GM12878 (cell line): ENCODE results near the gene GTPBP3. TPM values are rescaled to one million over a fixed set of nuclear protein-coding genes. Genes with fewer than 3 reads are reported as not detected.
A peak's percentile ranks its signal among the peaks of the same experiment; 100 is the strongest.

Source experiments
- ATAC-seq: fragments of 200-7000 bp; cut with Tn5 transposase; 3 replicates; pipeline ENCODE4 v1.9.1; 2020; ENCODE audit warnings: mild to moderate bottlenecking, moderate library complexity
- BruUV-seq: library from RNA; stranded (reverse); fragments of 400-500 nt; replicated peaks from 2 replicates; lab custom pipeline; 2021; lab: Mats Ljungman, UMichigan
- CTCF ChIA-PET: fragments of 300-600 bp; sonication (Branson Sonifier 250); formaldehyde crosslinking; extraction: SDS; loops from one replicate; lab custom pipeline; 2021; ENCODE audit warnings: inconsistent platforms; lab: Yijun Ruan, JAX
- POLR2A ChIA-PET: fragments of 350-600 bp; formaldehyde crosslinking; extraction: SDS; loops from one replicate; lab custom pipeline; 2021; ENCODE audit warnings: inconsistent platforms; lab: Charles Lee
- RAD21 ChIA-PET: fragments of 300-600 bp; sonication (Branson Sonifier 250); formaldehyde crosslinking; loops from one replicate; lab custom pipeline; 2023; ENCODE audit warnings: antibody characterized with exemption; ENCODE audit not compliant: unreplicated experiment; lab: Charles Lee
- SMC1A ChIA-PET: fragments of 300-600 bp; sonication (Branson Sonifier 250); formaldehyde crosslinking; loops from one replicate; lab custom pipeline; 2023; ENCODE audit not compliant: unreplicated experiment, uncharacterized antibody; lab: Charles Lee
- DNase-seq: peaks from one replicate; pipeline ENCODE4 v3.0.0-alpha.2; 2011; ENCODE audit warnings: low read depth, low spot score
- FAIRE-seq: peaks from 3 replicates; lab custom pipeline; 2011; peaks lifted over from hg19 to GRCh38; lab: Jason Lieb, UNC
- H2AFZ ChIP-seq: 2 replicates; pipeline ENCODE4 v1.6.0; 2011; ENCODE audit warnings: low read depth, low read length, control low read depth; ENCODE audit not compliant: control insufficient read depth
- H3K27ac ChIP-seq: 2 replicates; pipeline ENCODE4 v1.5.1; 2011; ENCODE audit warnings: control low read depth; ENCODE audit not compliant: control insufficient read depth, insufficient read depth
- H3K27me3 ChIP-seq, 2 experiments: replicated peaks in 1 of 2; 2 replicates each; pipeline versions ENCODE4 v1.6.0 to v1.6.1; 2011; ENCODE audit warnings: low read length in 1 of 2; ENCODE audit not compliant: control insufficient read depth in 2 of 2, insufficient read depth in 2 of 2
- H3K36me3 ChIP-seq, 2 experiments: 2 replicates each; pipeline ENCODE4 v1.5.1; 2011; ENCODE audit warnings: low read length in 1 of 2; ENCODE audit not compliant: control insufficient read depth in 2 of 2, insufficient read depth in 2 of 2
- H3K4me1 ChIP-seq: 2 replicates; pipeline ENCODE4 v1.6.1; 2011; ENCODE audit warnings: mild to moderate bottlenecking, low read length, moderate library complexity, mixed read lengths; ENCODE audit not compliant: control insufficient read depth, insufficient read depth
- H3K4me2 ChIP-seq: 2 replicates; pipeline ENCODE4 v1.6.0; 2011; ENCODE audit warnings: control low read depth; ENCODE audit not compliant: control insufficient read depth, insufficient read depth
- H3K4me3 ChIP-seq: fragments of 200-600 bp; sonication (generic); 2 replicates; pipeline ENCODE4 v1.5.1; 2016
- H3K79me2 ChIP-seq: 2 replicates; pipeline ENCODE4 v1.6.0; 2011; ENCODE audit warnings: low read length; ENCODE audit not compliant: control insufficient read depth, insufficient read depth
- H3K9ac ChIP-seq: 2 replicates; pipeline ENCODE4 v1.8.0; 2011; ENCODE audit warnings: low read length, control low read depth, mixed read lengths; ENCODE audit not compliant: control insufficient read depth, insufficient read depth
- H3K9me3 ChIP-seq: replicated peaks from 3 replicates; pipeline ENCODE4 v1.5.1; 2011; ENCODE audit warnings: mild to moderate bottlenecking, low read length; ENCODE audit not compliant: control insufficient read depth, insufficient read depth
- H4K20me1 ChIP-seq: 2 replicates; pipeline ENCODE4 v1.6.0; 2011; ENCODE audit not compliant: control insufficient read depth, insufficient read depth
- BHLHE40 ChIP-seq, 2 experiments: fragments of 450-650 bp in 1 of 2; IDR thresholded peaks; 2 replicates each; pipeline ENCODE4 v1.6.1; 2011 to 2017; ENCODE audit warnings: low read depth in 2 of 2, borderline replicate concordance in 1 of 2, improper control_type of control experiment in 1 of 2, low read length in 1 of 2, mild to moderate bottlenecking in 1 of 2
- DPF2 ChIP-seq: fragments of 450-650 bp; IDR thresholded peaks from 2 replicates; pipeline ENCODE4 v1.6.1; 2017; ENCODE audit warnings: mild to moderate bottlenecking
- GATAD2B ChIP-seq: fragments of 450-650 bp; conservative IDR thresholded peaks from 2 replicates; pipeline ENCODE4 v1.6.1; 2017; ENCODE audit warnings: low read depth, mild to moderate bottlenecking, moderate library complexity
- HDAC2 ChIP-seq: fragments of 200-600 bp; sonication (generic); IDR thresholded peaks from 2 replicates; pipeline ENCODE4 v1.6.1; 2017
- KLF5 ChIP-seq: fragments of 450-650 bp; IDR thresholded peaks from 2 replicates; pipeline ENCODE4 v1.6.1; 2014; ENCODE audit warnings: mild to moderate bottlenecking; ENCODE audit not compliant: partially characterized antibody
- MEF2B ChIP-seq: fragments of 450-650 bp; IDR thresholded peaks from 2 replicates; pipeline ENCODE4 v1.6.1; 2018; ENCODE audit warnings: mild to moderate bottlenecking, moderate library complexity; ENCODE audit not compliant: partially characterized antibody, poor library complexity, severe bottlenecking
- RAD21 ChIP-seq: IDR thresholded peaks from 2 replicates; pipeline ENCODE4 v1.6.1; 2011; ENCODE audit warnings: mild to moderate bottlenecking, low read depth, low read length, moderate library complexity; ENCODE audit not compliant: insufficient read depth
- SMC3 ChIP-seq: IDR thresholded peaks from 2 replicates; pipeline ENCODE4 v1.6.1; 2011; ENCODE audit warnings: low read length, improper control_type of control experiment, borderline replicate concordance
- TCF12 ChIP-seq: IDR thresholded peaks from 2 replicates; pipeline ENCODE4 v1.6.1; 2011; ENCODE audit warnings: low read depth, mild to moderate bottlenecking, low read length
- WRNIP1 ChIP-seq: IDR thresholded peaks from 2 replicates; pipeline ENCODE4 v1.6.1; 2011; ENCODE audit warnings: low read depth, low read length, improper control_type of control experiment, borderline replicate concordance
- YY1 ChIP-seq: IDR thresholded peaks from 2 replicates; pipeline ENCODE4 v1.6.1; 2011; ENCODE audit warnings: low read depth, mild to moderate bottlenecking, low read length
- WGBS: methylation state at CpG from one replicate; pipeline ENCODE4 v1.1.6; 2016; ENCODE audit warnings: low lambda C conversion rate; ENCODE audit not compliant: insufficient replicate concordance, insufficient coverage; ENCODE audit errors: missing lambda C conversion rate; 5-methylcytosine and 5-hydroxymethylcytosine counted together
- in situ Hi-C: fragments of 300-500 bp; cut with MboI; formaldehyde crosslinking; loops from 9 replicates; pipeline ENCODE4 v1.14.3; 2018; ENCODE audit warnings: mixed read lengths
- intact Hi-C: fragments of 100-400 bp; cut with micrococcal nuclease; formaldehyde crosslinking; loops from one replicate; pipeline ENCODE4 v1.14.2; 2022; ENCODE audit not compliant: unreplicated experiment
- polyA plus RNA-seq, 11 experiments: library from polyadenylated mRNA; depleted of rRNA in 4 of 11; unstranded in 6 of 11; stranded (reverse) in 5 of 11; fragments of >200 nt; fragmentation: Nextera tagmentation in 4 of 11; fragmentation: Illumina TruSeq in 1 of 11; extraction: Ambion mirVana in 4 of 11; extraction: Trizol in 1 of 11; gene quantifications; 1 replicate in 1 of 11; 2 replicates in 10 of 11; pipeline versions ENCODE4 v1.2.1 to v1.2.3, GENCODE V29; 2011 to 2016; ENCODE audit warnings: inconsistent platforms in 2 of 11, missing spikeins in 2 of 11, low read depth in 1 of 11
- total RNA-seq, 4 experiments: library from RNA; depleted of rRNA in 3 of 4; stranded (reverse); fragments of >200 nt in 3 of 4; fragmentation: Illumina TruSeq in 1 of 4; extraction: Trizol in 1 of 4; gene quantifications; 2 replicates each; pipeline versions ENCODE4 v1.2.1 to v1.2.3, GENCODE V29; 2013 to 2021
- TF ChIP-seq, protein P1 (sequence below): IDR thresholded peaks from 2 replicates; pipeline ENCODE4 v1.6.1; 2012; ENCODE audit warnings: low read depth, low read length, improper control_type of control experiment
- TF ChIP-seq, protein P2 (sequence below): fragments of 450-650 bp; IDR thresholded peaks from 2 replicates; pipeline ENCODE4 v1.6.1; 2017; ENCODE audit warnings: mild to moderate bottlenecking
- TF ChIP-seq, protein P3 (sequence below), 3 experiments: IDR thresholded peaks in 2 of 3; conservative IDR thresholded peaks in 1 of 3; 2 replicates each; pipeline ENCODE4 v1.5.1; 2011; ENCODE audit warnings: low read depth in 3 of 3, low read length in 3 of 3, mild to moderate bottlenecking in 3 of 3, control low read depth in 2 of 3, moderate library complexity in 2 of 3, inconsistent platforms in 1 of 3, mixed read lengths in 1 of 3; ENCODE audit not compliant: control insufficient read depth in 2 of 3, insufficient read depth in 1 of 3; ENCODE audit errors: extremely low read depth in 1 of 3

Gene GTPBP3
- total and polyA plus RNA-seq, 10 of the 15 experiments (the other 5 are each of a cell fraction or from before 2014, with no cell fraction given), result 2.9 to 46.8 (median 15.4) TPM

GRCh38 chr19:17385878-17386611 lies 48.7 kb downstream of the GTPBP3 start:
- no peak overlapping the region for H3K9ac ChIP-seq
- H2AFZ ChIP-seq, result no peak overlapping the region
- ChIA-PET RAD21 (interaction anchor here (0.6 to 2.2 kb wide), 12 partner anchors 11 to 636 kb away, joined by 3 to 32 read pairs (median 6); partner anchors contain the start of genes BABAM1 and DDA1), CTCF (interaction anchor here (0.6 to 9.4 kb wide), 27 partner anchors 9 to 753 kb away, joined by 3 to 170 read pairs (median 6); partner anchors contain the start of genes BST2, CCDC194, DDA1 and MRPL34), POLR2A (interaction anchor here (0.7 to 1.8 kb wide), 4 partner anchors 39 to 105 kb away, joined by 3 to 6 read pairs (median 3); no protein-coding TSS in a partner anchor), SMC1A (interaction anchor here (0.6 to 7.5 kb wide), 10 partner anchors 15 to 686 kb away, joined by 3 to 69 read pairs (median 4); no protein-coding TSS in a partner anchor)
- in situ Hi-C loops, result loop anchor here (5.0 kb wide), 2 partner anchors 39 to 94 kb away; no protein-coding TSS in a partner anchor
- FAIRE-seq (no peak), ATAC-seq (peak; percentile 78), DNase-seq (no peak)
- H3K4me3 ChIP-seq, result no peak overlapping the region
- no peaks in the 10 kb centered on the region for H3K79me2 ChIP-seq
- intact Hi-C loops, result loop anchor here (1.0 kb wide), 1 partner anchor 40 kb away; no protein-coding TSS in a partner anchor
- H4K20me1 ChIP-seq, result no peaks in the 10 kb centered on the region
- TF ChIP-seq HDAC2, result no peak
- TF ChIP-seq YY1, result peak; percentile 70
- TF ChIP-seq DPF2, result no peak
- TF ChIP-seq, protein P1, sequence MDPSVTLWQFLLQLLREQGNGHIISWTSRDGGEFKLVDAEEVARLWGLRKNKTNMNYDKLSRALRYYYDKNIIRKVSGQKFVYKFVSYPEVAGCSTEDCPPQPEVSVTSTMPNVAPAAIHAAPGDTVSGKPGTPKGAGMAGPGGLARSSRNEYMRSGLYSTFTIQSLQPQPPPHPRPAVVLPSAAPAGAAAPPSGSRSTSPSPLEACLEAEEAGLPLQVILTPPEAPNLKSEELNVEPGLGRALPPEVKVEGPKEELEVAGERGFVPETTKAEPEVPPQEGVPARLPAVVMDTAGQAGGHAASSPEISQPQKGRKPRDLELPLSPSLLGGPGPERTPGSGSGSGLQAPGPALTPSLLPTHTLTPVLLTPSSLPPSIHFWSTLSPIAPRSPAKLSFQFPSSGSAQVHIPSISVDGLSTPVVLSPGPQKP, result 0 out of 2 replicates have a peak, but pooled peaks have one; percentile 18
- no peak for TF ChIP-seq KLF5
- TF ChIP-seq, protein P2, sequence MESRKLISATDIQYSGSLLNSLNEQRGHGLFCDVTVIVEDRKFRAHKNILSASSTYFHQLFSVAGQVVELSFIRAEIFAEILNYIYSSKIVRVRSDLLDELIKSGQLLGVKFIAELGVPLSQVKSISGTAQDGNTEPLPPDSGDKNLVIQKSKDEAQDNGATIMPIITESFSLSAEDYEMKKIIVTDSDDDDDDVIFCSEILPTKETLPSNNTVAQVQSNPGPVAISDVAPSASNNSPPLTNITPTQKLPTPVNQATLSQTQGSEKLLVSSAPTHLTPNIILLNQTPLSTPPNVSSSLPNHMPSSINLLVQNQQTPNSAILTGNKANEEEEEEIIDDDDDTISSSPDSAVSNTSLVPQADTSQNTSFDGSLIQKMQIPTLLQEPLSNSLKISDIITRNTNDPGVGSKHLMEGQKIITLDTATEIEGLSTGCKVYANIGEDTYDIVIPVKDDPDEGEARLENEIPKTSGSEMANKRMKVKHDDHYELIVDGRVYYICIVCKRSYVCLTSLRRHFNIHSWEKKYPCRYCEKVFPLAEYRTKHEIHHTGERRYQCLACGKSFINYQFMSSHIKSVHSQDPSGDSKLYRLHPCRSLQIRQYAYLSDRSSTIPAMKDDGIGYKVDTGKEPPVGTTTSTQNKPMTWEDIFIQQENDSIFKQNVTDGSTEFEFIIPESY, result no peak
- TF ChIP-seq BHLHE40 (IDR thresholded peaks at IDR 0.05; ENCODE audit: borderline replicate concordance in 1 of 2, low read depth in 2 of 2, low read length in 1 of 2), result 0 out of 4 replicates have a peak, but pooled peaks of 1 of the 2 experiments have one; percentile 5
- TF ChIP-seq, protein P3, sequence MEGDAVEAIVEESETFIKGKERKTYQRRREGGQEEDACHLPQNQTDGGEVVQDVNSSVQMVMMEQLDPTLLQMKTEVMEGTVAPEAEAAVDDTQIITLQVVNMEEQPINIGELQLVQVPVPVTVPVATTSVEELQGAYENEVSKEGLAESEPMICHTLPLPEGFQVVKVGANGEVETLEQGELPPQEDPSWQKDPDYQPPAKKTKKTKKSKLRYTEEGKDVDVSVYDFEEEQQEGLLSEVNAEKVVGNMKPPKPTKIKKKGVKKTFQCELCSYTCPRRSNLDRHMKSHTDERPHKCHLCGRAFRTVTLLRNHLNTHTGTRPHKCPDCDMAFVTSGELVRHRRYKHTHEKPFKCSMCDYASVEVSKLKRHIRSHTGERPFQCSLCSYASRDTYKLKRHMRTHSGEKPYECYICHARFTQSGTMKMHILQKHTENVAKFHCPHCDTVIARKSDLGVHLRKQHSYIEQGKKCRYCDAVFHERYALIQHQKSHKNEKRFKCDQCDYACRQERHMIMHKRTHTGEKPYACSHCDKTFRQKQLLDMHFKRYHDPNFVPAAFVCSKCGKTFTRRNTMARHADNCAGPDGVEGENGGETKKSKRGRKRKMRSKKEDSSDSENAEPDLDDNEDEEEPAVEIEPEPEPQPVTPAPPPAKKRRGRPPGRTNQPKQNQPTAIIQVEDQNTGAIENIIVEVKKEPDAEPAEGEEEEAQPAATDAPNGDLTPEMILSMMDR (IDR thresholded peaks at IDR 0.05 in 2 of 3, conservative IDR thresholded peaks at IDR 0.05 in 1 of 3; ENCODE audit: control insufficient read depth in 2 of 3, extremely low read depth in 1 of 3, insufficient read depth in 1 of 3, low read depth in 3 of 3, low read length in 3 of 3), result peak; percentile 92 to 99 (median 94)
- TF ChIP-seq WRNIP1, result no peak
- TF ChIP-seq GATAD2B, result peak; percentile 63
- TF ChIP-seq RAD21, result peak; percentile 92
- TF ChIP-seq TCF12, result 0 out of 2 replicates have a peak, but pooled peaks have one; percentile 27
- TF ChIP-seq SMC3, result peak; percentile 93
- peak; percentile 40 for TF ChIP-seq MEF2B
- peaks cover 11% of the 10 kb centered on the region for H3K4me1 ChIP-seq
- H3K9me3 ChIP-seq, result no peaks in the 10 kb centered on the region; the same call in 1 of the 3 replicates
- no TSS peak for BruUV-seq
- no peak overlapping the region for H3K4me2 ChIP-seq
- no peaks in the 10 kb centered on the region for H3K36me3 ChIP-seq
- WGBS, result 34% methylated on average over 20 of the region's 20 CpGs
- H3K27ac ChIP-seq, result no peak overlapping the region
- H3K27me3 ChIP-seq, result peaks cover 2 to 3% of the 10 kb centered on the region in 2 experiments; a peak in 3 of 4 replicates
